Subcutaneous abdominal adipose tissue (tissue), 5 donors: ENCODE measurements around the gene STX8.

Source experiments
- H3K27ac ChIP-seq: one replicate; pipeline ENCODE4 v1.7.0; 2013; ENCODE audit warnings: low read depth, mild to moderate bottlenecking, inconsistent platforms, low read length, moderate library complexity
- H3K27me3 ChIP-seq, 5 donors: one replicate each; pipeline ENCODE4 v1.7.0; 2013; ENCODE audit warnings: low read length in 5 of 5, inconsistent platforms in 1 of 5; ENCODE audit not compliant: control insufficient read depth in 5 of 5, insufficient read depth in 4 of 5
- H3K36me3 ChIP-seq, 5 donors: one replicate each; pipeline ENCODE4 v1.7.0; 2013; ENCODE audit warnings: low read length in 5 of 5; ENCODE audit not compliant: control insufficient read depth in 5 of 5, insufficient read depth in 5 of 5
- H3K4me1 ChIP-seq, 5 donors: one replicate each; pipeline ENCODE4 v1.7.0; 2013; ENCODE audit warnings: low read length in 5 of 5, mild to moderate bottlenecking in 3 of 5, moderate library complexity in 1 of 5; ENCODE audit not compliant: control insufficient read depth in 5 of 5, insufficient read depth in 5 of 5
- H3K4me3 ChIP-seq, 5 donors: one replicate each; pipeline ENCODE4 v1.7.0; 2013; ENCODE audit warnings: low read length in 5 of 5, low read depth in 1 of 5
- H3K9ac ChIP-seq, 5 donors: one replicate each; pipeline ENCODE4 v1.7.0; 2013; ENCODE audit warnings: low read length in 5 of 5, mild to moderate bottlenecking in 4 of 5, moderate library complexity in 3 of 5
- H3K9me3 ChIP-seq, 5 donors: one replicate each; pipeline ENCODE4 v1.7.0; 2013; ENCODE audit warnings: low read length in 5 of 5; ENCODE audit not compliant: control insufficient read depth in 5 of 5
- donor health status: healthy.
- donor health status: healthy.
- donor health status: healthy.
- donor health status: healthy.
- donor health status: healthy.

The STX8 gene

DNA sequence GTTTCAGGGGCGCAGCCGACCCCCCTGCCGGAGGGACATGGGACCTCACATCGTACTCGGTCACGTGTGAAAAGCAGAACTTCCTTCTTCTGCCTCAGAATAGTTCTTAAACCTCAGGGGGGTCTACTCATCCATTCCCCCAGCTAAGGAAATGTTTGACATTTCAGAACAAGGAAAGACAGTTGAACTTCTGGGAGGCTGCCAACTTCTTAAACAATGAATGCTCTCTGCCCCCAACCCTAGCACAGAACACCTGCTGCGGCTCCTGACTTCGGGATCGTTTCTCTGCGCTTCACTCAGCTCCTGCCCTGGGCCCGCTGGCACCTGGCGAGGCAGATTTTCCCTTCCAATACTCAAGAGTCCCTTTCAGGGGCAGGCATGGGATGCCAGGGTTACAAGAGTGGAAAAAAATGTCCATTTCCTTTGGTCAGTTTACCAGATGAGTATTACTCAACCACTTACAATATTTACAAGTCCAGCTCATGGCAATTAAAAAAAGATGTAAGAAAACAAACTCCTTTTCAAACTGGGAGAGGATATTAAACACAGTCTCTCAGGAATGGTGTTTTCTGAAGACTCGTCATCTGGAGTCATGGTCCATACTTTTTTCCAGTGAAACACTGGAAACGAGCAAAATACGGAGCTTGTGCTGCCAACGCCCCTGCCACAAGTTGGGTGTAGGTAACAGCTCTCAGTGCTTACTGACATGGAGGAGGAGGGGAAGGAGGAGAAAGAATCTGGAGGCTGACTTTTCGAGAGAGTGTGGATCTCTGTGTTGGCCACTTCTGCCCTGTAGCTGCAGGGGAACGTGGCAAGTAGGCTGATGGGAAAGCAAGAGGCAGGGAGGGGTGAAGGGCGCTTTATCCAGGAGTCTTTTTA, 318.6 kb downstream of the STX8 start:
- Histone ChIP-seq H3K4me1 (peaks cover 1 to 43% (median 20%) of the 10 kb centered on the region in 5 donors), H3K9me3 (no peaks in the 10 kb centered on the region), H3K27me3 (no peaks in the 10 kb centered on the region), H3K4me3 (no peak overlapping the region), H3K9ac (peak overlapping the region in 1 of 5 donors; percentile 21), H3K36me3 (peaks cover 0 to 2% (median 0%) of the 10 kb centered on the region in 5 donors), H3K27ac (no peak overlapping the region)

DNA sequence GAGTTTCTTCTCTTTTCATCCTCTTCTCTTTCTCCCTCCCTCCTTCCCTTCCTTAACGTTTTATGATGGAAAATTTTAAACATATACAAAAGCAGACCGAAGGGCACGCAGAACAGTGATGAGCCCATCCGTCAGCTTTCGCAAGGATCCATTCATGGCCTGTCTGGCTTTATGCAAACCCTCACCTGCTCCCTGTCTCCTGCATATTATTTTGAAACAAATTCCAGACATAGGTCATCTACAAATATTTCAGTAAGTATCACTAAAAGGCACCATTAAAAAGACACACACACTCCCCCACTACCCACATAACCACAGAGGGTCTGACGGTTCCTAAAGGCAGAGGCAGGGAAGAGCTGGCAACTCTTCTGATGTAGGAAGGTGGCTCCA, 319.3 kb downstream of the STX8 start:
- no peak overlapping the region for H3K4me3 ChIP-seq
- peaks cover 0 to 37% (median 14%) of the 10 kb centered on the region in 5 donors for H3K4me1 ChIP-seq
- no peaks in the 10 kb centered on the region for H3K9me3 ChIP-seq

DNA sequence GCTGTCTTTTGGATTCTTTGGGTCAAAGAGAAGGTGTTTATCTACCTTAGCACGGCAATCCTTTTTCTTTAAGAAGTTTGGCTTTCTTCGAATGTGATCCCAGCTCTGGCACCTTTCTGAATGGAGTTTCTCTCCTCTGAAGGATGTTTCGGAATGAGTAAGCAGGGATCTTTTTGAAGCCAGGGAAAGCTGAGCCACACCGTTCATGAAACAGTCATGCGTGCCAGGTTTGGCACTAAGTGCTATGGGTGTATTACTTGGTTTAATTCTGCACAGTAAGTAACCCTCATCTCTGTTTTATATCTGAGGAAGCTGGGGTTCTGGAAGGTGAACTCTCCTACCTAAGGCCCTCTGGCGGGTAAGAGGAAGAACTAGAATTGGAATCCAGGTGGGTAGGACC, 319.8 kb downstream of the STX8 start:
- Histone ChIP-seq H3K9ac (no peak overlapping the region), H3K27ac (no peak overlapping the region), H3K27me3 (no peaks in the 10 kb centered on the region), H3K9me3 (no peaks in the 10 kb centered on the region), H3K4me3 (no peak overlapping the region), H3K4me1 (peaks cover 0 to 32% (median 10%) of the 10 kb centered on the region in 5 donors), H3K36me3 (peaks cover 0 to 2% (median 0%) of the 10 kb centered on the region in 5 donors)

More for the DNA sequence above, 319.3 kb downstream of the STX8 start:
- peak overlapping the region in 1 of 5 donors; percentile 21 for H3K9ac ChIP-seq
- H3K27ac ChIP-seq, result no peak overlapping the region
- peaks cover 0 to 2% (median 0%) of the 10 kb centered on the region in 5 donors for H3K36me3 ChIP-seq
- H3K27me3 ChIP-seq, result no peaks in the 10 kb centered on the region

DNA sequence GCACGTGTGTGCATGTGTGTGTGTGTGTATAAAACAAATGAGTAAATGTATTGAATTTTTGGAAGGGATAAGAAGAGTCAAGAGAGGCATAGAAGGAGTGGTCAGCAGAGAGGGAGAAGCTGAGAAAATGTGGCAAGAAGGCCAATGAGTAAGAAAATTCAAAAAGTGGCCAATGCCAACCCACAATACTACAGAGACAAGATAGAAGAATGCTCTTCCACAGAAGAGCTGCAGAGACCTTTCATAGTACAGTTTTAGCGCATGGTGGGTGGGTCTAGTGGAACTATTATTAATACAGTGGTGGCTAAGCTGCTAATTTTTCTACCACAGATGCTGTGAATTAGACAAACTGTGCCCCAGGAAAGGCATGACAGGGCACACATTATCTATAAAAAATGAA, 320.8 kb downstream of the STX8 start:
- H3K36me3 ChIP-seq, result peaks cover 0 to 2% (median 1%) of the 10 kb centered on the region in 5 donors
- H3K27me3 ChIP-seq, result no peaks in the 10 kb centered on the region
- no peaks in the 10 kb centered on the region for H3K9me3 ChIP-seq
- no peak overlapping the region for H3K9ac ChIP-seq
- H3K4me3 ChIP-seq, result no peak overlapping the region
- H3K4me1 ChIP-seq, result peaks cover 0 to 26% (median 9%) of the 10 kb centered on the region in 5 donors
- H3K27ac ChIP-seq, result no peak overlapping the region

DNA sequence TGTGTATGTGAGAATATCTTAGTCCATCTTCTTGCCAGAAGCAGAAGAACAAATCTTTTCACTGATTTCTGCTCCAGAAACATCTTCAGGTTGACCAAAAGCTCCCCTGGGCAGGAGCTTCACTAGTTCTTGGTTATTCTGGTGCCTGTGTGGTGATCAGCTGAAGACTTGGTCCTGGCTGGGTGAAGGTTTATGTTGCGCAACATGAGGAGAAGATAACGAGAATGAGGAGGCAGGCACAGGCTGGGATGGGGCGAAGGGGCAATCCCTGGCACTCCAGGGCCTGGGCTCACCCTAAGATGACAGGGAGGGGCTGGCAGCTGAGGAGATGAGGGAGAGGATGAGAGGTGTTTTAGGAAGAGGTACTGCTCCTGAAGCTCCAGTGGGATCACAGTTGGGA, 322.3 kb downstream of the STX8 start:
- no peaks in the 10 kb centered on the region for H3K27me3 ChIP-seq
- H3K27ac ChIP-seq, result no peak overlapping the region
- no peaks in the 10 kb centered on the region for H3K9me3 ChIP-seq
- no peak overlapping the region for H3K4me3 ChIP-seq
- H3K9ac ChIP-seq, result no peak overlapping the region
- peaks cover 0 to 16% (median 11%) of the 10 kb centered on the region in 5 donors for H3K36me3 ChIP-seq
- peaks cover 0 to 13% (median 9%) of the 10 kb centered on the region in 5 donors for H3K4me1 ChIP-seq

DNA sequence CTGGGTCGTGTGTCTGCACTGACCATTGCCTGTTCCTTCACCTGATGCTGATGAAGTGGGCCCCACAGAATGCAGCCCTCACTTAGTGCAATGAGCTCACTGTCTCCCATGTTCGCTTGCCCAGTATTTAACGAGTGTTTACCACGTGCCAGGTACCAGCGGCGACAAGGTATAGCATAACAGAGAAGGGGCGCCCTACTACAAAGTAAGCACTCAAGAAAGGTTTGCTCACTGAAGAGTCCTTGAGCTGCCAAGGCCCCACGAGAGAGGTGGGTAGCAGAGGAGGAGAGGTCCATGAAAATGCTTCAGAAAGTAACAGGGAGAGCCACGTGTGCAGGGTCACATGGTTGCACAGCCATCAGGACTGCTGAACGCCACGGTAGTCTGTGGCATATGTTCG, 324.3 kb downstream of the STX8 start:
- Histone ChIP-seq H3K4me1 (peaks cover 0 to 1% (median under 1%) of the 10 kb centered on the region in 5 donors), H3K9me3 (no peaks in the 10 kb centered on the region), H3K4me3 (no peak overlapping the region), H3K9ac (no peak overlapping the region), H3K36me3 (peaks cover 0 to 23% (median 14%) of the 10 kb centered on the region in 5 donors), H3K27me3 (no peaks in the 10 kb centered on the region), H3K27ac (no peak overlapping the region)

DNA sequence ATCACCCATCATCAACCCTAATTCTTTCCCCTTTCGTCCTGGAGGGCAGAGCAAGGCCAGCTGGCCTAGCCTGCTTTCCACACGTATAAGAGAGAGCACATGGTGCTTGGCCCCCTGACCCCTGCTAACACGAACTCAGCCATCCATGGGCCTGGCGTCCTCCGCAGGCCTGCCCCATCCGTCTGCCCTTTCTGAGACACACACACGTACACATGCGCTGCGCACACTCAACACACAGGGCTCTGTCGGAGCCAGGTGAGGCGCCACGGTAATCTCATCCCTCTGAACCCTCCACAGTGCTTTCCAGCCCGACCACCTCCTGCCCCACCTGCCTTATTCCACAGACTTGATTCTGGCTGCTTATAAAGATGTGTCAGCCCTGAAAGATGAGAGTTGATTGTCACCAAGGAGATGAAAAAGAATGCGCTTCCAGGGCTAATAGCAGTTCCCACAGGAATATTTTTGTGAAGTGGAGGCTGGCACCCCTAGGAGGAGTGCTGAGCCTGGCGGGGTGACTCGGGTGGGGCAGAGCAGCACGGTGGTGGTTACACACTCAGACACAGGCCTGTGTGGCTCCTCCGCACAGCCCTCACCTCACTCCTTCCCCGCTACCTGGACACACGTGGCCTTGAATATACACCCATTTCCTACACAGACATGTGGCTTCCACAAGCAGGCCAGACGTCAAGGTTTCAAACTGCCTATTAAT, 326.2 kb downstream of the STX8 start:
- no peaks in the 10 kb centered on the region for H3K27me3 ChIP-seq
- no peak overlapping the region for H3K27ac ChIP-seq
- no peak overlapping the region for H3K4me3 ChIP-seq
- peaks cover 0 to 7% (median 6%) of the 10 kb centered on the region in 5 donors for H3K4me1 ChIP-seq
- H3K9ac ChIP-seq, result no peak overlapping the region
- H3K36me3 ChIP-seq, result peaks cover 0 to 23% (median 14%) of the 10 kb centered on the region in 5 donors
- H3K9me3 ChIP-seq, result no peaks in the 10 kb centered on the region

DNA sequence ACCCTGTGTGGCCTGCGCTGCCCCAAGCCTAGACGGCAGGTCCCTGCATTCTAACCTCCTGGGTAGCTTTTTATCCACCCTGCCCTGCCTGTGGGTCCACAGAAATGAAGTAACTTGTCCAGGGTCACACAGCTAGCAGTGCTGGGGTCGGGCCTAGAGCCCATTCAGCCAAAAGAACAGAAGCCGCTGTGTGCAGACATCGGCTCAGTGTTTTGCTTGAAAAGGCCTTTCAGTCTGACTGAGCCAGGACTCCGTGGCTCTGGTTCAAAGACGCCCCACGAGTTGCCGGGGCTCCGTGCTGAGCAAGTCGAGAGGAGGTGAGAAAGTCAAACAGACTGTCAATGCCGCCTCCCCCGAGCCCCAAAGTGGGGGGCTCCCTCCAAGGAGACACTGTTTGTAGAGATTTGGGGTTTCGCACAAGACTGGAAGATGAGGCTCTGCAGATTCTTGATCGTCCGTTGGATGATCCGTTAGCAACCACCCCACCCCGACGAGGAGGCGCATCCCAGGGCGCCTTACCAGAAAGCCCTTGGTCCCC, 328.1 kb downstream of the STX8 start:
- Histone ChIP-seq H3K4me1 (peaks cover 0 to 25% (median 20%) of the 10 kb centered on the region in 5 donors), H3K9ac (no peak overlapping the region), H3K9me3 (no peaks in the 10 kb centered on the region), H3K27me3 (no peaks in the 10 kb centered on the region), H3K36me3 (peaks cover 0 to 23% (median 12%) of the 10 kb centered on the region in 5 donors), H3K27ac (no peak overlapping the region), H3K4me3 (no peak overlapping the region)

DNA sequence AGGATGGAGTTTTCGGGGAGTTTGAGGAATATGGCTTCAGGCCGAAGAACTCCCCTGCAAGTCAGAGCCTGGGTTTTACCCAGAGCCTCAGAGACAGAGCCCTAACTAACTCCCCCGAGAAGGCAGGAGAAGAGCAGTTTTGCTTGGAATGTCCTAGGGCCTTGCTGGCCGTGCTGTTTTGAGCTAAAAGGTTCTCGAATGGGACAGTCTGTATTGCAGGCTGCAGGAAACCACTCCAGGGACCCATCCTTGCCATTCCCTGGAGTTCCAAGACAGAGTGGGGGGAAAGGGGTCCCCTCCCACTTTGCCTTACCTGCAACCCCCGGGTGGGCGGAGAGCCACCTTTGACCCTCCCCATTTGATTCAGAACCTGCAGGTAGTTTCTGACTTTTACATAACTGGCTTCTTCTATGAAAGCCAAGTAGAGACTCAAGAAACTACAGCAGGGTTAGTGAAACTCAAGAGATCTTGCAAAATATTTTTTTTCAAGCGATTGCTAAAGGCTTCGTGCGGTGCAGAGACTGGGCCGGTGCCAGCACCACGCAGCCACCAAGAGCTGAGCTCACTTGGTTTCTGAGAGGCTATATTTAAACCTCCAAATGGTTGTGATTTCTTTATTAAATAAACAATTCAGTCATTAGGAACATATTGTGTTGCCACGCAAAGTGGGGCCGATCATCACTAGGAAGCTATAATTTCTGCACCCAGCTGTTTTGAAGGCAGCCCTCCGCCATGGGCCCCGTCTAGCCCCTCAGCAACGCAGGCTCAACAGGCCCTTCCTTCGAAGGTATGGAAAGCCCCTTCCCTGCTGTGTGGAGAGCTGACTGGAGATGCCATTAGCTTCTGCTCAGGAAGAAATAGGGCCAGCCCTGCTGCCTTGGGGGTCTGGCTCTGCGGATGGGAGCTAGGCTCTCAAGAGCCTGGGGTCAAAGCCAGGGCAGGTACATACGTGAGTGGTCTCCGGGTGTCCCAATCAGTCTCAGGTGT, 331.3 kb downstream of the STX8 start:
- Histone ChIP-seq H3K9me3 (no peaks in the 10 kb centered on the region), H3K27ac (peak overlapping the region; percentile 38), H3K36me3 (peaks cover 0 to 18% (median 8%) of the 10 kb centered on the region in 5 donors), H3K9ac (peak overlapping the region in 1 of 5 donors; percentile 28), H3K4me1 (peaks cover 6 to 53% (median 38%) of the 10 kb centered on the region in 5 donors), H3K4me3 (no peak overlapping the region), H3K27me3 (no peaks in the 10 kb centered on the region)
